ENCODE measurements around the gene SMCHD1. TPM values are rescaled to one million over a fixed set of nuclear protein-coding genes. Genes with fewer than 3 reads are reported as not detected.
"Not testable (repeated sequence)": the region's sequence is repeated elsewhere in the genome, so short reads cannot be mapped to it uniquely, and the experiment has no call there.

The SMCHD1 gene
- total RNA-seq, 4 donors from 2014 or later: 57.2 to 204 (median 105) TPM

DNA sequence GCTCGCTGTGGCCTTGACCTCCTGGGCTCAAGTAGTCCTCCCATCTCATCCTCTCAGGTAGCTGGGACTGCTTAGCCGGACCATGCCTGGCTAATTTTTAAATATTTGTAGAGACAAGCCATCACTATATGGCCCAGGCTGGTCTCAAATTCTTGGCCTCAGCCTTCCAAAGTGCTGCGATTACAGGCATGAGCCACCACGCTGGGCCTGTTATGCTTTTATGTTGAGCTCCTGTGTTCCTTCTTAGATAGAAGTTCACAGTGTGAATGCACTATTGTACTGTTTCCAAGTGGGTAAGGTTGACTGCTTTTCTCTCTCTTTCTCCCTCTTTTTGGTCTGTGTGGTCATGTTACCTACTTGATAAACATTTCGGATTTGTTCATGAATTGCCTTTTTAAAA lies 61.9 kb downstream of the SMCHD1 start:
- H3K27ac ChIP-seq: no peak overlapping the region
- DNase-seq: no peak
- H3K36me3 ChIP-seq: peaks cover 0 to 68% (median 0%) of the 10 kb centered on the region in 3 donors

DNA sequence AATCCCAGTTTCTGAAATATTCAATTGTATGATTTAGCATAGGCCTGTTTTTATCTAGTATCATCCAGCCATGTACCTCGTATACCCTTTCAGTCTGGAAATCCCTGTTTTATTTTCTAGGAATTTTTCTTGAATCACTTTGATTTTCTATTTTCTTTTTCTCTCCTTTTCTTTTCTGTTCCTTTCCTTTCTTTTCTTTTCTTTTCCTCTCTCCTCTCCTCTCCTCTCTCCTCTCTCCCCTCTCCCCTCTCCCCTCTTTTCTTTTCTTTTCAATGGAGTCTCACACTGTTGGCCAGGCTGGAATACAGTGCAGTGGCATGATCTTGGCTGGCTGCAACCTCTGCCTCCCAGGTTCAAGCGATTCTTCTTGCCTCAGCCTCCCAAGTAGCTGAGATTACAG lies 63.5 kb downstream of the SMCHD1 start:
- Histone ChIP-seq H3K4me3 (no peak overlapping the region), H3K36me3 (peaks cover 0 to 73% (median 0%) of the 10 kb centered on the region in 3 donors), H3K4me1 (no peaks in the 10 kb centered on the region), H3K27ac (no peak overlapping the region), H3K27me3 (no peaks in the 10 kb centered on the region), H3K9me3 (no peaks in the 10 kb centered on the region)
- no peak for DNase-seq
- TF ChIP-seq, protein P1, sequence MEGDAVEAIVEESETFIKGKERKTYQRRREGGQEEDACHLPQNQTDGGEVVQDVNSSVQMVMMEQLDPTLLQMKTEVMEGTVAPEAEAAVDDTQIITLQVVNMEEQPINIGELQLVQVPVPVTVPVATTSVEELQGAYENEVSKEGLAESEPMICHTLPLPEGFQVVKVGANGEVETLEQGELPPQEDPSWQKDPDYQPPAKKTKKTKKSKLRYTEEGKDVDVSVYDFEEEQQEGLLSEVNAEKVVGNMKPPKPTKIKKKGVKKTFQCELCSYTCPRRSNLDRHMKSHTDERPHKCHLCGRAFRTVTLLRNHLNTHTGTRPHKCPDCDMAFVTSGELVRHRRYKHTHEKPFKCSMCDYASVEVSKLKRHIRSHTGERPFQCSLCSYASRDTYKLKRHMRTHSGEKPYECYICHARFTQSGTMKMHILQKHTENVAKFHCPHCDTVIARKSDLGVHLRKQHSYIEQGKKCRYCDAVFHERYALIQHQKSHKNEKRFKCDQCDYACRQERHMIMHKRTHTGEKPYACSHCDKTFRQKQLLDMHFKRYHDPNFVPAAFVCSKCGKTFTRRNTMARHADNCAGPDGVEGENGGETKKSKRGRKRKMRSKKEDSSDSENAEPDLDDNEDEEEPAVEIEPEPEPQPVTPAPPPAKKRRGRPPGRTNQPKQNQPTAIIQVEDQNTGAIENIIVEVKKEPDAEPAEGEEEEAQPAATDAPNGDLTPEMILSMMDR (IDR thresholded peaks at IDR 0.05): no peak
- TF ChIP-seq POLR2A (IDR thresholded peaks at IDR 0.05): no peak

More for the DNA sequence above, 61.9 kb downstream of the SMCHD1 start:
- Histone ChIP-seq H3K4me3 (no peak overlapping the region), H3K27me3 (no peaks in the 10 kb centered on the region), H3K9me3 (no peaks in the 10 kb centered on the region), H3K4me1 (no peaks in the 10 kb centered on the region)
- TF ChIP-seq POLR2A (IDR thresholded peaks at IDR 0.05): no peak
- TF ChIP-seq, protein P1 (IDR thresholded peaks at IDR 0.05): no peak

- TF ChIP-seq, protein P1 (IDR thresholded peaks at IDR 0.05): no peak
- no peak for TF ChIP-seq POLR2A (IDR thresholded peaks at IDR 0.05)
Observed at GRCh38 chr18:2723207-2723606, 67.7 kb downstream of the SMCHD1 start.

DNA sequence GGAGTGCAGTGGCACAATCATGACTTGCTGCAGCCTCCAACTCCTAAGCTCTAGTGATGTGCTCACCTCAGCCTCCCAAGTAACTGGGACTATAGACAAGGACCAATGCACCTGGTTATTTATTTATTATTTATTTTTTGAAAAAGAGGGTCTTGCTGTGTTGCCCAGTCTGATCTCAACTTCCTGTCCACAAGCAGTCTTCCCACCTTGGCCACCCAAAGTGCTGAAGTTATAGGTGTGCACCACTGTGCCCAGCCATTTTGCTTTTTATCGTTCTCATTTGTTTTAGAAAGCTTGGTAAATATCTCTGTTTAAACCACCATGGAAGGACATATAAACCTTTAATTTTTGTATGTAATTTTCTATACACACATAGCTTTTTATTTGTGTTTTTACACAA lies 74.2 kb downstream of the SMCHD1 start:
- H3K9me3 ChIP-seq: no peaks in the 10 kb centered on the region
- H3K4me1 ChIP-seq: no peaks in the 10 kb centered on the region
- H3K36me3 ChIP-seq: peaks cover 0 to 87% (median 0%) of the 10 kb centered on the region in 3 donors
- no peak for DNase-seq
- no peak overlapping the region for H3K27ac ChIP-seq
- TF ChIP-seq, protein P1 (IDR thresholded peaks at IDR 0.05): no peak
- no peak for TF ChIP-seq POLR2A (IDR thresholded peaks at IDR 0.05)
- H3K27me3 ChIP-seq: no peaks in the 10 kb centered on the region
- no peak overlapping the region for H3K4me3 ChIP-seq

More at GRCh38 chr18:2723207-2723606, 67.7 kb downstream of the SMCHD1 start:
- Histone ChIP-seq H3K9me3 (no peaks in the 10 kb centered on the region), H3K4me1 (no peaks in the 10 kb centered on the region), H3K4me3 (no peak overlapping the region), H3K27me3 (no peaks in the 10 kb centered on the region), H3K27ac (no peak overlapping the region), H3K36me3 (peaks cover 0 to 81% (median 0%) of the 10 kb centered on the region in 3 donors)
- no peak for DNase-seq

DNA sequence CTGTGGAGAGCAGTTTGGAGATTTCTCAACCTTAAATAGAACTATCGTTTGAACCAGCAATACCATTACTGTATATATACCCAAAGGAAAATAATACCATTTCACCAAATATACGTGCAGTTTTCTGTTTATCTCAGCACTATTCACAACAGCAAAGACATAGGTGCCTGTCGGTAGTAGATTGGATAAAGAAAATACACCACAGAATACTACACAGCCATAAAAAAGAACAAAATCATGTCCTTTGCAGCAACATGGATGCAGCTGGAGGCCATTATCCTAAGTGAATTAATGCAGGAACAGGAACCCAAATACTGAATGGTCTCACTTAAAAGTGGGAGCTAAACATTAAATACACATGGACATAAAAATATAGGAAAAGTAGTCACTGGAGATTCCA lies 81.3 kb downstream of the SMCHD1 start:
- H3K4me3 ChIP-seq: no peak overlapping the region
- no peak overlapping the region for H3K27ac ChIP-seq
- H3K4me1 ChIP-seq: no peaks in the 10 kb centered on the region
- H3K27me3 ChIP-seq: no peaks in the 10 kb centered on the region
- no peak for DNase-seq
- TF ChIP-seq POLR2A (IDR thresholded peaks at IDR 0.05): no peak
- TF ChIP-seq, protein P1 (IDR thresholded peaks at IDR 0.05): no peak
- H3K9me3 ChIP-seq: no peaks in the 10 kb centered on the region
- H3K36me3 ChIP-seq: peaks cover 0 to 76% (median 0%) of the 10 kb centered on the region in 3 donors

- H3K4me1 ChIP-seq, H3K27me3 ChIP-seq, H3K4me3 ChIP-seq, H3K27ac ChIP-seq, DNase-seq, H3K9me3 ChIP-seq: not testable (repeated sequence)
- H3K36me3 ChIP-seq: peaks cover 0 to 74% (median 0%) of the 10 kb centered on the region in 3 donors
Observed at GRCh38 chr18:2740082-2740481, 84.6 kb downstream of the SMCHD1 start.

Data from Peyer's patch (tissue), 4 donors.